A375 (cell line): Measurements from ENCODE around the gene USP30. TPM values are rescaled to one million over a fixed set of nuclear protein-coding genes. Genes with fewer than 3 reads are reported as not detected.

Experiments used
- small RNA-seq: library from RNA; depleted of rRNA; stranded (forward); fragments of <200 nt; gene quantifications from one replicate; pipeline ENCODE3, GENCODE V24; 2014
- total RNA-seq: library from RNA; depleted of rRNA; stranded (reverse); fragments of >200 nt; shearing (Covaris generic); gene quantifications from 2 replicates; pipeline ENCODE4 v1.2.3, GENCODE V29; 2014; rRNA removed

The USP30 gene
- total RNA-seq, result 5.9 and 11.1 TPM in 2 replicates

GRCh38 chr12:109052414-109053323 is at the start of gene USP30:
USP30 (plus strand) TSS chr12:109052576; CDS start chr12:109052679, 103 bp downstream.

GRCh38 chr12:109020796-109021380 is 31.5 kb upstream of the USP30 start, which contains the start of gene SVOP:
SVOP (minus strand) TSS chr12:109021068; CDS start chr12:109020868, 200 bp downstream.

GRCh38 chr12:109093022-109093918 is 40.9 kb downstream of the USP30 start, which contains the start of gene ALKBH2:
ALKBH2 (minus strand) TSS chr12:109093472; CDS start chr12:109092786, 686 bp downstream.

GRCh38 chr12:109097435-109098182 is 45.2 kb downstream of the USP30 start, which contains the start of gene UNG:
UNG (plus strand) TSS chr12:109097597; CDS start chr12:109097680, 83 bp downstream.

GRCh38 chr12:109115758-109116610 is 63.6 kb downstream of the USP30 start, which contains the start of gene ACACB:
ACACB (plus strand) TSS chr12:109116587; CDS start chr12:109139406, 22,819 bp downstream.

Small RNAs within 50 kb of the gene (small RNA-seq; reads per million reads assigned to genes)
- gene AC190387.1 (not detected), gene RNA5SP372 (not detected)

Other genes starting within 250 kb of the USP30 start
- gene SSH1, start 195.0 kb upstream of the USP30 start, total RNA-seq, result 61.8 and 75.2 TPM in 2 replicates
- not detected in 2 replicates for gene DAO, start 172.5 kb upstream of the USP30 start, total RNA-seq
- gene SVOP, start 31.5 kb upstream of the USP30 start, total RNA-seq, result under 0.01 TPM in 1 of 2 replicates, not detected in the other
- 76.8 and 83.8 TPM in 2 replicates for gene ALKBH2, start 40.9 kb downstream of the USP30 start, total RNA-seq
- gene UNG, start 45.0 kb downstream of the USP30 start, total RNA-seq, result 91.1 and 105 TPM in 2 replicates
- gene ACACB, start 64.0 kb downstream of the USP30 start, total RNA-seq, result 4.1 and 6.6 TPM in 2 replicates